Measurements from ENCODE around the gene C5orf58.

DNA sequence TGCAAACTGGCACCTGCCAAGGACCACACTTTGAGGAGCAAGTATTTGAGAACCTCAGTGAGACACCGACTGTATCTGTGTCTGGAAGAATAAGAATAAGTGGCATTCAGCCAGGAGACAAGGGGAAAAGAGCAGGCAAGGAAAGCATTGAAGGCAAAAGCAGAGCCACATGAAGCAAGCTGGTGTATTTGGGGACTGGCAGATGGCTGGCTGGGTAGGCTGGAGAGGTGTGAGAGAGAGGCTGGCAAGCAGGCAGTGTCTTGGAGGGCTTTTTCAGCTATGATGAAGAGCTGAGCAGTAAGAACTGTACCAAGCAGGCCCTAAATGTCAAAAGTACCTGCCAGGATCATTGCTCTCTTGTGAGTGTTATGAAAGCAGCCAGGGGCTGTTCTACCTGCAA is 14.1 kb upstream of the C5orf58 start:
- TF ChIP-seq CTCF (IDR thresholded peaks at IDR 0.05) (no peak), POLR2A (IDR thresholded peaks at IDR 0.05) (no peak)

All from uterus (tissue), 2 donors.